Astrocyte of the spinal cord (primary cell): ENCODE results near the gene SBSN.

Source experiments
- DNase-seq: peaks from one replicate; pipeline ENCODE4 v3.0.0; 2011; ENCODE audit warnings: low read depth, low spot score
- H3K4me3 ChIP-seq: 2 replicates; pipeline ENCODE4 v1.5.1; 2011; ENCODE audit warnings: low read depth, mild to moderate bottlenecking, low read length, moderate library complexity
- in situ Hi-C: cut with HindIII; loops from 2 replicates; pipeline ENCODE4 v1.10.0; 2017; ENCODE audit warnings: low sequenced_read_pairs
- TF ChIP-seq, protein P1 (sequence below): IDR thresholded peaks from 2 replicates; pipeline ENCODE4 v1.5.1; 2012; ENCODE audit warnings: low read depth, mild to moderate bottlenecking, low read length, inconsistent platforms

Gene SBSN

DNA sequence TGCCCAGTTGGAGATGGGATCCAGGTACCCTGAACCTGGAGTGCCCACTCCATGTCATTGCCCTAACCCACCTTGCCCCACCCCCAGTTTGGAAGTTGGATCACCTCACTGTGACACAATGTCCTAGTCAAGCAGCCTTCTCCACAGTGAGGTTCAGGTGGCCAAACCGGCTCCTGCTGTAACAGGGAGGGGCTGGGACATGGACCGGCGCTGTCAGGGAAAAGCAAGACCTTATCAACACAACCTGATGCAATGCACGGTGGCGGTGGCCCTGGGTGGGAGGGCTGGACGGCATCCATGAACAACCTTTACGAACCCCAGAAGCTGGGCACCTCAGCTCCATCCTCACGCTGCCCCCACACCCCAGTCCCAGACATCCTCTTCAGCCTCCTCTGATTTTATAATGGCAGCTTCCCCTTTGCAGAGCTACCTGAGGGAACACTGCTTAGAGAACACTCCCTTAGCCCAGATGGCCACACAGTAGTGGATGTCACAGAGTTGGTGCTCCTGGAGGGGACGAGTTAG lies 36.2 kb downstream of the SBSN start:
- TF ChIP-seq, protein P1, sequence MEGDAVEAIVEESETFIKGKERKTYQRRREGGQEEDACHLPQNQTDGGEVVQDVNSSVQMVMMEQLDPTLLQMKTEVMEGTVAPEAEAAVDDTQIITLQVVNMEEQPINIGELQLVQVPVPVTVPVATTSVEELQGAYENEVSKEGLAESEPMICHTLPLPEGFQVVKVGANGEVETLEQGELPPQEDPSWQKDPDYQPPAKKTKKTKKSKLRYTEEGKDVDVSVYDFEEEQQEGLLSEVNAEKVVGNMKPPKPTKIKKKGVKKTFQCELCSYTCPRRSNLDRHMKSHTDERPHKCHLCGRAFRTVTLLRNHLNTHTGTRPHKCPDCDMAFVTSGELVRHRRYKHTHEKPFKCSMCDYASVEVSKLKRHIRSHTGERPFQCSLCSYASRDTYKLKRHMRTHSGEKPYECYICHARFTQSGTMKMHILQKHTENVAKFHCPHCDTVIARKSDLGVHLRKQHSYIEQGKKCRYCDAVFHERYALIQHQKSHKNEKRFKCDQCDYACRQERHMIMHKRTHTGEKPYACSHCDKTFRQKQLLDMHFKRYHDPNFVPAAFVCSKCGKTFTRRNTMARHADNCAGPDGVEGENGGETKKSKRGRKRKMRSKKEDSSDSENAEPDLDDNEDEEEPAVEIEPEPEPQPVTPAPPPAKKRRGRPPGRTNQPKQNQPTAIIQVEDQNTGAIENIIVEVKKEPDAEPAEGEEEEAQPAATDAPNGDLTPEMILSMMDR = no peak
- no peak for DNase-seq
- in situ Hi-C loops = no loop called here
- no peak overlapping the region for H3K4me3 ChIP-seq

DNA sequence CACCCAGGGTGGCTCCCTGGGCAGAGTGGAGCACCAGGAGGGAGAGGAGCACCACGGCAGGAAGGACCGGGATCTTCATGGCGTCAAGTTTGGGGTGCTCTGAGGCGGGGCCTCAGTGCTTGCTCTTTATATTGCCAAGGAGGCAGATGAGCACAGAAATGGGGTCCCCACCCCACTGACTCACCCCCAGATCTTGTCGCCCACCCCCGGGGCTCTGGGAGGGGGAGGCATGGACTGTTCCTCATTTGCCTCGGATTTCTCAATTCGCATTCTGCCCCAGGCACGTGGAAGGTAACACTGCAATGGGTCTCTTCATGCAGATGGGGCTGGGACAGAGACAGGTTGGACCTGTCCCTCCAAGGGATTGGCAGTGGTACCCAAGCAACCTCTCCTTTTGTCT lies 37.7 kb downstream of the SBSN start, which contains the start of gene KRTDAP:
KRTDAP (minus strand) TSS at position 101 of the 400 bp plus-strand sequence; CDS start at position 79, 22 bp downstream.
- DNase-seq = no peak
- TF ChIP-seq, protein P1 = no peak
- no peak within 1 kb of the TSS for H3K4me3 ChIP-seq
- in situ Hi-C loops = no loop called here

DNA sequence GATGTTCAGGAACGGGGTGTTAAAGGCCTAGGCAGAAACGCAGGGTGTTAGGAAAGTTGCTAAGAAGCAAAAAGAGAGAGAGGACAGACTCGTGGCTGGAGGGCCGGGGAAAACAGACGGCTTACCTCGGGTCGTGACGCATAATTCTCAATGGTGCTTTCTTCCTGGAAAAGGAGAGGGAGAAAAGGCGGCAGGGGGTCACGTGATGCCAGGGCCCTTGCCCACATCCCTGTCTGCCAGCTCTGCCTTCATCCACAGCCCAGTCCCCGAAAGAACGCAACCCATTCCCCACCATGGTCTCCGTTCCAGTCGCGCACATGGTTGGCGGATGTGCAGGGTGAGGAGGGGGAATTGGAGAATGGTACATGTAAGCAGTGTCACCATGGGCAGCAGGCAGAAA lies 39.4 kb downstream of the SBSN start:
- DNase-seq = no peak

DNA sequence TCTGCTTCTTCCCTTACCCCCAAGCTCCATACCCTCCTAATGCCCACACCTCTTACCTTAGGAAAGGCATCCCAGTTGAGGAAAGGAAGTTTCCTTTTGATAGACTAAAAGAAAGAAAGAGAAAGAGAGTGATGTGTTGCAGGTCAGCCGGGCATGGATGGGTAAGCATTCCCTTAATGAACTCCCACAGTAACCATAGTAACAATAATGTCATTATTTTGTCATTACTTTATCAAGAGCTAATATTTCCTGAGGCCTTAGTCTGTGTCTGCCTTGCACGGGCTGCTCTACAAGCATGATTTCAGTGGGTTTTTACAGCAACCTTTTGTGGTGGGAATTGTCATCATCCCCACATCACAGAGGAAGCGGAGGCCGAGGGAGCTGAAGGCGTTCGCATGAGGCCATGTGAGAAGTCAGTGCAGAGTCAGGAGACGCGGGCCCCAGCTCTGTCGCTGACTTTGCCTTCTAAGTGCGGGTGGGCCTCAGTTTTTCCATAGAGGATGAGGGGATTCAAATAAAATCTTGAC lies 40.4 kb downstream of the SBSN start:
- TF ChIP-seq, protein P1 = no peak
- no peak for DNase-seq
- H3K4me3 ChIP-seq = no peak overlapping the region
- in situ Hi-C loops = no loop called here

More for the DNA sequence above, 39.4 kb downstream of the SBSN start:
- H3K4me3 ChIP-seq = no peak overlapping the region
- TF ChIP-seq, protein P1 = no peak
- in situ Hi-C loops = no loop called here

DNA sequence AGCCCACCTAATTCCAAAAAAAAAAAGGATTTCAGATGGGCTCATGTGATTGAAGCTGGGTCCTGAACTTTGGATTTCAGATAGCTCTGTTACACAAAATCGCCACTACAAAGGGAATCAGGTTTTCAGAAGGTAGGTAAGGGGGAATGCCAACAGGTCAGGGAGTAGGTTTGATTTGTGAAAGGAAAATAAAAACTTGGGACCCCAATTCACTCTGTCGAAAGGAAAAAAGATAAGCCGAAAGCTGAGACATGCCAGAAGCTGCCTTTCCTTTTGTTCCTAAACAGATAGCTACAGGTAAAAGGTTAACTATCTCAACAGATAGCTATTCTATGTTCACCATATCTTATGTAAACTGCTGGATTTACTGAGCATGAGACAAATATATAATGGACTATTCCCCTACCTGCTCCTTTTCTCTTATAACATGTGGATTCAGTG lies 41.8 kb downstream of the SBSN start:
- TF ChIP-seq, protein P1 = no peak
- no peak overlapping the region for H3K4me3 ChIP-seq
- DNase-seq = no peak
- in situ Hi-C loops = no loop called here

DNA sequence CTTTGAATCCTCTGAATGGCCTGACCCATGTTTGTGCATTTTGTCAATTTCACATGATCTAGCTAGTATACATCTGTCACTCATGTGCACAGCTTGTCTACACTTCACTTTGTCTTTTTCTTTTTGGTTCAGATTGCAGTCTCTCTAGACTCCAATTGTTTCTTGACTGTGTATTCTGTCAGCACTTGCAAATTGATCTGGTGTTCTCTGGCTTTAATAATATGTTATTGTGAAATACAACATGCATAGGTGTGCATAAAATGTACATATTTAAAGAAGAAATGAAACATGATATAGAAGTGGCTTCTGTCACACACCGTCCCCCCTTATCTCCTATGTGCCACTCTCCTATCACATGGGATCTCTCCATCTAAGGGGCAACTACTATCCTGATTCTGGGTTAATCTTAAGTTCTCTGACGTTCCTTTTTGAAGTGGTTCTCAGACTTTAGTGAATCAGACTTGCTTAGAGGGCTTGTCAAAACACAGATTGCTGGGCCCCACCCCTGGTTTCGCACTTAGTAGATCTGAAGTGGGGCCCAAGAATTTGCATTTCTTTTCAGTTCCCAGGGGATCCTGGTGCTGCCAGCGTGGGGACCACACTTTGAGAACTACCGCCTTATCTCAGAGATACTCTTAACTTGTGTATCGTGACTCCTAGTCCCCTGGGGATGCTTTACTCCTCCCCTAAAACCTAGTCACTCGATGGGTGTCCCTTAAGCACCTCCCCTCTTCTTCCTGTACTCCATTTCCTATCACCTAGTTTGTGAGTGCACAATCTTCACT lies 43.7 kb downstream of the SBSN start:
- H3K4me3 ChIP-seq = no peak overlapping the region
- TF ChIP-seq, protein P1 = no peak
- in situ Hi-C loops = no loop called here
- no peak for DNase-seq
